Epithelial cell of esophagus (primary cell): ENCODE measurements around the gene NCBP2L.

ENCODE experiments used
- DNase-seq: peaks from one replicate; pipeline ENCODE4 v3.0.0; 2010; ENCODE audit warnings: low read depth
- H3K4me3 ChIP-seq: 2 replicates; pipeline ENCODE4 v1.5.1; 2011; ENCODE audit warnings: mild to moderate bottlenecking, low read length, control low read depth
- TF ChIP-seq, protein P1 (sequence below): IDR thresholded peaks from 2 replicates; pipeline ENCODE4 v1.5.1; 2011; ENCODE audit warnings: low read depth, mild to moderate bottlenecking, low read length, control low read depth, inconsistent platforms; ENCODE audit not compliant: insufficient read depth; ENCODE audit errors: missing control alignments

NCBP2L gene

DNA sequence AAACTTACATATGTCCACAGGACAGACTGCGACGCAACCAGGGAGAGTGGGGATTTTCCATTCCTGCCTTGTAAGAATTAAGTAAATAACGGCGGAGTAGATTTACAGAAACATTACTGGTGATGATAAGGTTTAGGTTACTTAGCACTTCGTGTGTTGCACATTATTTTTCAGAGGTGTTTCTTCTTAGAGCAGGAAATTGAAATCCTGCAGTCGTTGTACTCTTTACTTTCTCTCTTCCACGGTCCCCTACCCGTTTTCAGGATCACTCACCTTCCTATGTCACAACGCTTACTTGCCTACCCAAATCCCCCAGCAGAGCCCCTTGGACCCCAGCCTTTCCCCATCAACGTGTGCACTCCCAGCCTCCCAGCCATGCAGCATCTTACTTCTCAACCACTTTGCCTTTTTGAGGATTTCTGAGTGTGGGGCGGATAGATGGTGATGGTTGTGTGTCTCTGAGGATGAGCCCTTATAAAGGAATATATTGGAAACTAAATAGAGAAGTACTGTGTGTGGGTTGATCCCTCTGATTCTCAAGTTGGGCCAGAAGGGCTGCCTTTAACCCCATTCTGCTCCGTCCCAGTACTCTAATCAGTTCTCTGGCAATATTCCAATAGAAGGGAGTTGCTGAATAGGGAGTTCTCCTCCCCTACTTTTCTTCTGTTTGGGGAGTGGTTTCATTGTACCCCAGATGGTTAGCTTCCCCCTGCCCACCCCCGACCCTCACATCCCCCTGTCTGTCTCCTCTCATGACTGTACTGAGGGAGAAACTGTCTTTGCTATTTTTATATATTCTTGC lies 49.7 kb downstream of the NCBP2L start:
- peak overlapping the region; percentile 42 for H3K4me3 ChIP-seq
- DNase-seq = no peak
- TF ChIP-seq, protein P1, sequence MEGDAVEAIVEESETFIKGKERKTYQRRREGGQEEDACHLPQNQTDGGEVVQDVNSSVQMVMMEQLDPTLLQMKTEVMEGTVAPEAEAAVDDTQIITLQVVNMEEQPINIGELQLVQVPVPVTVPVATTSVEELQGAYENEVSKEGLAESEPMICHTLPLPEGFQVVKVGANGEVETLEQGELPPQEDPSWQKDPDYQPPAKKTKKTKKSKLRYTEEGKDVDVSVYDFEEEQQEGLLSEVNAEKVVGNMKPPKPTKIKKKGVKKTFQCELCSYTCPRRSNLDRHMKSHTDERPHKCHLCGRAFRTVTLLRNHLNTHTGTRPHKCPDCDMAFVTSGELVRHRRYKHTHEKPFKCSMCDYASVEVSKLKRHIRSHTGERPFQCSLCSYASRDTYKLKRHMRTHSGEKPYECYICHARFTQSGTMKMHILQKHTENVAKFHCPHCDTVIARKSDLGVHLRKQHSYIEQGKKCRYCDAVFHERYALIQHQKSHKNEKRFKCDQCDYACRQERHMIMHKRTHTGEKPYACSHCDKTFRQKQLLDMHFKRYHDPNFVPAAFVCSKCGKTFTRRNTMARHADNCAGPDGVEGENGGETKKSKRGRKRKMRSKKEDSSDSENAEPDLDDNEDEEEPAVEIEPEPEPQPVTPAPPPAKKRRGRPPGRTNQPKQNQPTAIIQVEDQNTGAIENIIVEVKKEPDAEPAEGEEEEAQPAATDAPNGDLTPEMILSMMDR = no peak

DNA sequence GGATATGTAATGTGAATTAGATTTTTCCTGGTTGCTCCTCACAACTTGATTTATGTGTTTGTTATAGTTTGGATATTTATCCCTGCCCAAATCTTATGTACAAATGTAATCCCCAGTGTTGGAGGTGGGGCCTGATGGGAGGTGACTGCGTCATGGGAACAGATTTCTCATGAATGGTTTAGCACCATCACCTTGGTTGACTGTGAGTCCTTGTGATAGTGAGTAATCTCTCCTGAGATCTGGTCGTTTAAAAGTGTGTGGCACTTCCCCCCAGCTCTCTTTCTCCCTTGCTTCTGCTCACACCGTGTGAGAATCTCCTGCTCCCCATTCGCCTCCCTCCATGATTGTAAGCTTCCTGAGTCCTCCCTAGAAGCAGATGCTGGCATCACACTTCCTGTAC lies 50.3 kb downstream of the NCBP2L start:
- H3K4me3 ChIP-seq = no peak overlapping the region
- peak; percentile 19 for DNase-seq
- TF ChIP-seq, protein P1 = no peak

DNA sequence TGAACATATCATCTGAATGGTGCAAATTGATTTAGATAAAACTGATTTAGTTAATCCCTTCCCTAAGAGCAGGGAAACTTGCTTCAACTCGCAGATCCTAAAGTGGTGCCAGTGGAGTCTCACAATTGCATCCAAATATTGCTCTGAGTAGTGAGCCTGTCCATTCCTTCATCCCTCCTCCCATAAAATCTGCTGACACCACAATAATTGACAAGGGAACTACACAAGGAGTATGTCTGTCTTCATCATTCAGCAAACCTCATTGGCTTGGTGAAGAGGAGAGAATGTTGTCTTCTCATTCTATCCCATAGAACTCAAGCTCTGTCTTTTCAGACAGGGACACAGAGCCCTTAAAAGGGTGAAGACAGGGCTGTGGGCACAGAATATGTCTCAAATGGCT lies 52.3 kb downstream of the NCBP2L start:
- H3K4me3 ChIP-seq = no peak overlapping the region
- DNase-seq = no peak
- TF ChIP-seq, protein P1 = no peak

DNA sequence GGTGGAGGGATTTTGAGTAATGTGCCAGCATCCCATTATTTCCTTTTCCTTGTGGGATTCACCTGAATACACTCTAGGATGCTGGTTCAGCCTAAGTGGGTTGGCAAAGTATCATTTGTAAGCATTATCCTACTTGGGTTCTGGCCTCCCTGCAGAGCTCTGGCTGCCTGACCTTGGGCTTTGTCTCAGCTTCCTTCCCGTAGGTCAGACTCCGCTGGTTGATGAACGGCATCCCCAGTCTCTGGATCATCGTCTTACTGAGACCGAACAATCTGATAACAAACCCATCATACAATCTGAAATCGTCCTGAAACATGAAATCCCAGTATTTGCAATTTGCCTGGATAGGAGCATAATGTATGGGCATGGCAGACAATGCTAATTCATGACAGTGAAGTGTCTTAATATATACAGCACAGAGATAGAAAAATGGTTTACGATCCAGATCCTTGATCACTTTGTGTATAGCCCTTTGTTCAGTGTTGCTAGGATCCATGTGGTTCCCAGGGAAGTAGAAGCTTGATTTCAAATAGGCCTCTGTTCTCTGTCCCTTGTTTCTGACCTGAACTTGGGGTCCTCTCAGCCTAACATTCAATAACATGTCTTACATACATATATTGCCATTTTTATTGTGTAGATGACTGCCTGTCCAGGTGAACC lies 53.7 kb downstream of the NCBP2L start:
- H3K4me3 ChIP-seq = no peak overlapping the region
- TF ChIP-seq, protein P1 = no peak
- DNase-seq = no peak

DNA sequence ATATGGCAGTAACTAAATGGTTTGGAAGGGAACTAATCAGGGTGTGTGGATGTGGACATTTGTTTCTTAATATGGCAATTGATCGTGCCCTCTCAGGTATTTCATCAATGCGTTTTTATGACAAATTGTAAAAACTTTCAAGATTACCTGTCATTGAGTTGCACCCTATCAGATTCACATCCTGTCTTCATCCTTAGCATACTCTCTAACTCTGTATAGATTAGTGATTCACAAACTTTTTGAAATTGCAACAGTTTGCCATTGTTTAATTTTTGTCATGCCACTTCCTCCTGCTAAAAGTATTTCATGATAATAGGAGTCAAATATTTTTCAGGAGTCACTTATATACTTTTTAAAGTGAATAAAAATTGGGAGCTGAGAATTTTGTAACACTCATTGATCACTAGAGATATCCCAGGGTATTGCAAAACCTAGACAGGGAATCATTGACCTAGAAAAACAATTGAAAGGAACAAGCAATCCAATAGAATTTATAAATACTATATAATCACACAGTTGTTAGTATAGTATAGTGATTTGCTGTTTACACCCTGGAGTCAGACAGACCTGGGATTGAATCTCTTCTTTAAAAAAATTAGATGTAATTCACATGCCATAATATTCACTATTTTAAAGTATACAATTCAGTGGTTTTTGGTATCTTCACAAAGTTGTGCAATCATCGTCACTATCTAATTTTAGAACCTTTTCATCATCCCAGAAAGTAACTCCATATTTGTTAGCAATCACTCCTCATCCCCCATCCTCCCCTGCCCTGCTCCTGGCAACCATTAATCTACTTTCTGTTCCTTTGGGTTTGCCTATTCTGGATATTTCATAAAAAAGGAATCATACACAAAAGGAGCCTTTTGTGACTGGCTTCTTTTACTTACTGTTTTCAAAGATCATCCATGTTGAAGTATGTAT lies 57.0 kb downstream of the NCBP2L start:
- no peak overlapping the region for H3K4me3 ChIP-seq
- TF ChIP-seq, protein P1 = no peak
- no peak for DNase-seq

DNA sequence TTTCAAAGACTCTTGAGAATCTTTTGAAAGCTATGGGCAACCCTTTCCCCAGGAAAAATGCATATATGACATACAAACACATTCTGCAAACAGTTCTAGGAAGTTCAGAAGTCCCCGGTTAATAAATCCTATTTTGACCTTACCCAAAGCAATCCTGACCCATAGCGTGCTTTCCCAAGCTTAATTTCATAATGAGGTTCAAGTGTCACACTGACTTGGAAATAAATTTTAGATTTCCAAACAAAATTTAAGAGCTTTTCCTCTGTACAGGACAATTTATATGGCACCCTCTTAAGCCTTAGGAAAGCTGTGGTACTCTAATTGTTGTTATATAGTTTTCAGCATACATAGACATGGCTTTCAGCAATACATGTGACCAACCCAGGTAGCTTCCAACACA lies 59.4 kb downstream of the NCBP2L start:
- H3K4me3 ChIP-seq = no peak overlapping the region
- TF ChIP-seq, protein P1 = no peak
- DNase-seq = no peak
